A549 treated with GW870086 at 1 μM for 4 hours (cell line): ENCODE results near the gene CABYR. TPM values are rescaled to one million over a fixed set of nuclear protein-coding genes. Genes with fewer than 3 reads are reported as not detected.

Experiments
- total RNA-seq: library from RNA; stranded (reverse); fragments of 200-300 nt; extraction: Qiagen RNA extraction; gene quantifications from 5 replicates; pipeline ENCODE4 v1.2.3, GENCODE V29; 2022; ENCODE audit warnings: low read depth

Gene CABYR
- total RNA-seq, result 12.4 to 16.9 TPM (median 13.0 TPM) in 5 replicates

GRCh38 chr18:24138789-24139616 is at the start of gene CABYR:
CABYR (plus strand) TSS chr18:24139062; CDS start chr18:24143115, 4,053 bp downstream.

Other genes starting within 250 kb of the CABYR start
- 15.4 to 18.8 TPM (median 18.0 TPM) in 5 replicates for gene TTC39C, start 124.3 kb upstream of the CABYR start, total RNA-seq